ENCODE measurements around the gene ATG7. TPM values are rescaled to one million over a fixed set of nuclear protein-coding genes. Genes with fewer than 3 reads are reported as not detected.

ATG7 gene
- polyA plus RNA-seq, 2 donors, result 5.8 to 13.1 TPM

DNA sequence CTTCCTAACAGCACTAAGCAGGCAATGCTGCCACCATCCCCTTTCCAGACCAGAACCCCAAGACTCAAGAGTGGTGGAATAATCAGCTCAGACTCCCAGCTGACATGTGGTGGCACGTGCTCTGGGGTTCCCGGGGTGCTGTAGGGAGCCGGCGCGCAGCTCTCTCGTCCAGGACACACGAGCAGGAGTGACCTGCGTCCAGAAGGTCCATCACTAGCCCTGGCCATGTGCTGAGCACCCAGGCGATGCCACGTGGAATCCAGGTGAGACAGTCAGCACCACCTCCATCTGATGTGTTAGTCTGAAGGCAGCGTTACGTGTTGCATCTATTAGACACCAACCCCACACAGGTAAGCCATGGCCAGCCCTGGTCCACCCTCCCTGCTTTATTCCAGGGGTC, 293.3 kb downstream of the ATG7 start:
- peaks cover 5 to 29% of the 10 kb centered on the region in 2 donors for H3K36me3 ChIP-seq (ENCODE audit: control insufficient read depth in 2 of 2, insufficient read depth in 2 of 2, low read length in 1 of 2)
- no peaks in the 10 kb centered on the region for H3K27me3 ChIP-seq (ENCODE audit: control insufficient read depth in 1 of 2, insufficient read depth in 2 of 2, low read length in 2 of 2)
- H3K27ac ChIP-seq (ENCODE audit: low read depth in 2 of 2, low read length in 1 of 2), result no peak overlapping the region
- no peak overlapping the region for H3K4me3 ChIP-seq (ENCODE audit: low read depth in 1 of 2, low read length in 2 of 2)
- peaks cover 5 to 40% of the 10 kb centered on the region in 2 donors for H3K4me1 ChIP-seq (ENCODE audit: control insufficient read depth in 2 of 2, insufficient read depth in 2 of 2, low read length in 1 of 2)
- 91% methylated on average over 12 of the region's 12 CpGs for WGBS, 2 donors
- H3K9me3 ChIP-seq (ENCODE audit: control insufficient read depth in 2 of 2, insufficient read depth in 1 of 2, low read depth in 1 of 2, low read length in 1 of 2), result no peaks in the 10 kb centered on the region

DNA sequence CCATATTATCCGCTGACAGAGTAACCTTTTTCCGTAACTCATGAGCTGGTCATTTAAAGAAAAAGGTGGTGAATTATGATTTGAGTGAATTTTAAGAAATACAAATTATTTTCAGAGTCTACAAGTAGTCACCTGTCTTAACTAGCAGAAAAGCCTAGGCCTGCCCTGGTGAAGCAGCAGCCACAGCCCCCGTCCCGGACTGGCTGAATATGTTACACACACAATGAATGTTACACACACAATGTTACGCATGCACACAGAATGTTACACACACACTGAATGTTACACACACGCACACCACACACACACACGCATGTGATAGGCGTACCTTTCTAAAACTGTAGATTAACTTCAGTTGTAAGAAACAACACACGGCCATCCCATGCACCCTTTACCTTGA, 293.7 kb downstream of the ATG7 start:
- WGBS, 2 donors, result 86 to 94% methylated on average over 9 of the region's 9 CpGs
- peaks cover 5 to 29% of the 10 kb centered on the region in 2 donors for H3K36me3 ChIP-seq (ENCODE audit: control insufficient read depth in 2 of 2, insufficient read depth in 2 of 2, low read length in 1 of 2)
- no peak overlapping the region for H3K27ac ChIP-seq (ENCODE audit: low read depth in 2 of 2, low read length in 1 of 2)
- peaks cover 5 to 40% of the 10 kb centered on the region in 2 donors for H3K4me1 ChIP-seq (ENCODE audit: control insufficient read depth in 2 of 2, insufficient read depth in 2 of 2, low read length in 1 of 2)
- H3K27me3 ChIP-seq (ENCODE audit: control insufficient read depth in 1 of 2, insufficient read depth in 2 of 2, low read length in 2 of 2), result no peaks in the 10 kb centered on the region
- no peaks in the 10 kb centered on the region for H3K9me3 ChIP-seq (ENCODE audit: control insufficient read depth in 2 of 2, insufficient read depth in 1 of 2, low read depth in 1 of 2, low read length in 1 of 2)
- H3K4me3 ChIP-seq (ENCODE audit: low read depth in 1 of 2, low read length in 2 of 2), result no peak overlapping the region

DNA sequence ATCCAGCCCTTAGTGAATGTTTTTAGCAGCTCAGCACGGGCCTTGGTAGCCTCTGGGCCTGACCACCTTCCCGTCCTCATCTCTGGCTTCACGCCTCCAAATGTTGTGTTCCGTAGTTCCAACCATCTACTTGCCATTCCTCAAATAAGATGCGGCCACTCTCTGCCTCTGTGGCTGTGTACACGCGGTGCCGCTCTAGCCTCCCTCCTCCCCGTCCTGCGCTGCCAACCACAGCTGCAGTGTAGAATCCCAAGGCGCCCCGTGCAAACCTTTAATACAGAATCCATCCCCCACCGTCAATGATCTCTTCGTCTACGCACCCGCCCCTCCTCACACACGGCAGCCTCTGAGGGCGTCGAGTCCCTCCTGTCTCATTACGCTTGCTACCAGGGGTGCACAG, 294.3 kb downstream of the ATG7 start:
- Histone ChIP-seq H3K27me3 (ENCODE audit: control insufficient read depth in 1 of 2, insufficient read depth in 2 of 2, low read length in 2 of 2) (no peaks in the 10 kb centered on the region), H3K36me3 (ENCODE audit: control insufficient read depth in 2 of 2, insufficient read depth in 2 of 2, low read length in 1 of 2) (peaks cover 5 to 29% of the 10 kb centered on the region in 2 donors), H3K4me3 (ENCODE audit: low read depth in 1 of 2, low read length in 2 of 2) (no peak overlapping the region), H3K4me1 (ENCODE audit: control insufficient read depth in 2 of 2, insufficient read depth in 2 of 2, low read length in 1 of 2) (peaks cover 5 to 37% of the 10 kb centered on the region in 2 donors), H3K9me3 (ENCODE audit: control insufficient read depth in 2 of 2, insufficient read depth in 1 of 2, low read depth in 1 of 2, low read length in 1 of 2) (no peaks in the 10 kb centered on the region), H3K27ac (ENCODE audit: low read depth in 2 of 2, low read length in 1 of 2) (no peak overlapping the region)
- 96 to 97% methylated on average over 20 of the region's 20 CpGs for WGBS, 2 donors

DNA sequence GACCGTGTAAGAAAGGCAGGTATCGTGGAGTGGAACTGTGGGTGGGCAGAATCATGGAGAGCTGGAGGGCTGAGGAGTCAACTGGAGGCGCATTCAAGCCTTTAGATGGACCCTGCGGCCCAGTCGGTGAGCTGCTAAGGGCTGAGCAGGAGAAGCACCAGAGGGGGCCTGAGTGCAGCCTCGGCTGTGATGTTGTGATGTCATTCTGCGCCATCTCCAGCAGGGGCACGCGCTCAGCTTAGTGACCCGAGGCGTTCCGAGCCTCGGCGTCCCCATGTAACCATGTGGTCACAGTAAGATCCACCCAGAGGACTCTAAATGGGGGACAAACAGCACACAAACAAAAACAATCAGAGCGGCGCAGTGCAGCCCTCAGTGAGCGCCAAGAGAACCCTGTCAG, 294.7 kb downstream of the ATG7 start:
- Histone ChIP-seq H3K27me3 (ENCODE audit: control insufficient read depth in 1 of 2, insufficient read depth in 2 of 2, low read length in 2 of 2) (no peaks in the 10 kb centered on the region), H3K4me3 (ENCODE audit: low read depth in 1 of 2, low read length in 2 of 2) (no peak overlapping the region), H3K27ac (ENCODE audit: low read depth in 2 of 2, low read length in 1 of 2) (peak overlapping the region in 1 of 2 donors; percentile 1), H3K36me3 (ENCODE audit: control insufficient read depth in 2 of 2, insufficient read depth in 2 of 2, low read length in 1 of 2) (peaks cover 5 to 29% of the 10 kb centered on the region in 2 donors), H3K4me1 (ENCODE audit: control insufficient read depth in 2 of 2, insufficient read depth in 2 of 2, low read length in 1 of 2) (peaks cover 5 to 36% of the 10 kb centered on the region in 2 donors), H3K9me3 (ENCODE audit: control insufficient read depth in 2 of 2, insufficient read depth in 1 of 2, low read depth in 1 of 2, low read length in 1 of 2) (no peaks in the 10 kb centered on the region)
- 91 to 92% methylated on average over 17 of the region's 17 CpGs for WGBS, 2 donors

DNA sequence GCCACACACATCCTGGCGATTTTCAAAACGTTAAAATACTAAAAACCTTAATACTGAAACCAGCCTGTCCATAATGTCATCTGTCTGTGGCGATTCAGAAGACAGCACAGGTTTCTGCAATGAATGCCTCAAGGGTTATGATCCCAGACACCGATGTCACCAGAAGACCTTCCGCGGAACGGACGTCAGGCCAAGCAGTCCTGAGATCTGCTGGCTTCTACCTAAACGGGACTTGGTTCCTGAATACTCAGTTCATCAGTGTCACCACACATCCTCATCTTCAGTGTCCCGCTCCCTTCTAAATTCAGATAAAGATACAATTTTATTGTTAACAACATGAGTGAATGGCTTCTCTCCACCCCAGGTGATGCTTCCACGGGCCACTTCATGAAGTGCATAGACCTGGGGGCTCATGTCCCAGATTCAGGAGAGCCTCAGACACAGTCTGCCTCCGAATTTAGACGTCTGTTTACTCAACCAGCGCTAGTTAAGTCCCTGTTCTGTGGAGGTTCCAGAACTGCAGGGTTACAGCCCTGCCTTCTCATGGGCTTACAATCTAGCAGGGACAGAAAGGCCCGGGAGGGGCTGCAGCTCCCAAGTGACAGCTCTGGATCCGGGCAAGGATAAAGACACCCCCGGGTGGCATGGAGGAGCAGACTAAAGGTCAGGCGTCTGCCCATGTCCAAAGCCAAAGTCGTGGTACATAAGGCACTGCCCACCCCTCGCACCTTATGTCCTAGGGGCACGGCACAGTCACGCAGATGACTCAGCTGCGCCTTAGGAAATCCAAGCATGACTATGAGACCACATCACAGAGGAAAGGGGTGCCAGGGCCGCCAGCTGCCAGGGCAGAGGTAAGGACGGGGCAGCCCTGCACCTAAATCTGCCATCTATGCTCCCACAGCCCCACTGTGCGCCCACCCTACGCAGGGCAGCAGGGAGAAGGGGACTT, 295.6 kb downstream of the ATG7 start:
- H3K27ac ChIP-seq (ENCODE audit: low read depth in 2 of 2, low read length in 1 of 2), result peak overlapping the region; percentile 84 to 89
- H3K9me3 ChIP-seq (ENCODE audit: control insufficient read depth in 2 of 2, insufficient read depth in 1 of 2, low read depth in 1 of 2, low read length in 1 of 2), result no peaks in the 10 kb centered on the region
- H3K4me3 ChIP-seq (ENCODE audit: low read depth in 1 of 2, low read length in 2 of 2), result peak overlapping the region in 1 of 2 donors; percentile 20
- H3K4me1 ChIP-seq (ENCODE audit: control insufficient read depth in 2 of 2, insufficient read depth in 2 of 2, low read length in 1 of 2), result peaks cover 5 to 30% of the 10 kb centered on the region in 2 donors
- peaks cover 5 to 28% of the 10 kb centered on the region in 2 donors for H3K36me3 ChIP-seq (ENCODE audit: control insufficient read depth in 2 of 2, insufficient read depth in 2 of 2, low read length in 1 of 2)
- H3K27me3 ChIP-seq (ENCODE audit: control insufficient read depth in 1 of 2, insufficient read depth in 2 of 2, low read length in 2 of 2), result no peaks in the 10 kb centered on the region
- 68 to 79% methylated on average over 27 of the region's 27 CpGs for WGBS, 2 donors

DNA sequence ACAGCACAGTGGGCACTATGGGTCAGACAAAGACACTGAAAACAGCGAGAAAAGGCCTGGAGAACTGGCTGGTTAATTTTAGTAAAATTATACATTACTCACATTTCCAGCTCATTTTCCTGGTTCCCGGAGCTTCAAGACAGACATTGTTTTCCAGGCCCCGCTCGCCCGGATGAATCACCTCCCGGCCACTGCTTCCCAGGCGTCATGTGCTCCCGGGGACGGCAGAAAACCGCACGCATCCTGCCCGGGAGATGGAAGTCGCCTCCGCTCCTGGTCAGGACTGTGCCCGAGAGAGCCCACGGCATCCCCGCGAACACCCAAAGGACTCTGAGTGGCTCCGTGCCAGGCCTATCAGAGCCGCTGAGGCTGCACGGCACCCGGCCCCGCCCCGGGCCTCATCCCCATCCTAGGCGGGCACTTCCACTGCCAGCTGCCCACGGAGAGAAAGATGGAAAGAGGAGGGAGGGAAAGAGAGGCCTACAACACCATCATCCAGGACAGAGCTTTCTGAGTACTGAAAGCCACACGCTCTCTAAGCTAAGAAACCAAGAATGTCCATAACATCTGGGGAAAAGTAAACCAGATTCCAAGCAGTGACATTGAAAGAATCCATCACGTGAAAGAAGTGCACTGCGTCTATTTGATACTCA, 296.4 kb downstream of the ATG7 start:
- H3K36me3 ChIP-seq (ENCODE audit: control insufficient read depth in 2 of 2, insufficient read depth in 2 of 2, low read length in 1 of 2), result peaks cover 0 to 23% of the 10 kb centered on the region in 2 donors
- peaks cover 5 to 30% of the 10 kb centered on the region in 2 donors for H3K4me1 ChIP-seq (ENCODE audit: control insufficient read depth in 2 of 2, insufficient read depth in 2 of 2, low read length in 1 of 2)

DNA sequence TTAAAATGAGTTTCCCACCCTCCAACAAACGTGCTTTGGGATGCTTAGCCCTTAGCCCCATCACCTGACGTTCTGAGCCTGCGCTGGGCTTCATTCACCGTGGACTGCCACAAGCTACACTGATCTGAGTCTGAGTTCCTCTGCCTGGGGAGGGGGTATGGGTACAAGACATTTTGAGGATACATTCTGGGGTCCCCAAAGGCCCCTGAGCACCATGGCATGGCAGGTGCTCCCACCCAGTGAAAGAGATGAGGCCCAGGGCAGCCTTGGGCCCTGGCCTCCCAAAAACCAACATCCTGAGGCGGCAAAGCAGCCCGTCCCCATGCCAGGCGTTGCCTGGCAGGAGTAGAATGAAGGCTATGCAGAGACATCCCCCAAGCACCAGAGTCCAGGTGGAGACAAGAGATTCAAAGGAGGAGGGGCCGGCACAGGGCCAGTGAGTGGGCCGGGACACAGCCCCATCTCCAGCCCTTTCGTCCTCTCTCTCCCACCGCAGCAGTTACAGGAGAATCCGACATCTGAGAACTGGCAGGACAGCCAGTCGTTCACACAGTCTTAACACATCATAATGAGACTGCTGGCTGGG, 297.1 kb downstream of the ATG7 start:
- Histone ChIP-seq H3K4me3 (ENCODE audit: low read depth in 1 of 2, low read length in 2 of 2) (no peak overlapping the region), H3K36me3 (ENCODE audit: control insufficient read depth in 2 of 2, insufficient read depth in 2 of 2, low read length in 1 of 2) (peaks cover 0 to 23% of the 10 kb centered on the region in 2 donors), H3K27ac (ENCODE audit: low read depth in 2 of 2, low read length in 1 of 2) (peak overlapping the region; percentile 66 to 89), H3K4me1 (ENCODE audit: control insufficient read depth in 2 of 2, insufficient read depth in 2 of 2, low read length in 1 of 2) (peaks cover 5 to 30% of the 10 kb centered on the region in 2 donors), H3K9me3 (ENCODE audit: control insufficient read depth in 2 of 2, insufficient read depth in 1 of 2, low read depth in 1 of 2, low read length in 1 of 2) (no peaks in the 10 kb centered on the region), H3K27me3 (ENCODE audit: control insufficient read depth in 1 of 2, insufficient read depth in 2 of 2, low read length in 2 of 2) (no peaks in the 10 kb centered on the region)
- WGBS, 2 donors, result 79 to 82% methylated on average over 13 of the region's 13 CpGs

More for the DNA sequence above, 296.4 kb downstream of the ATG7 start:
- no peaks in the 10 kb centered on the region for H3K9me3 ChIP-seq (ENCODE audit: control insufficient read depth in 2 of 2, insufficient read depth in 1 of 2, low read depth in 1 of 2, low read length in 1 of 2)
- no peaks in the 10 kb centered on the region for H3K27me3 ChIP-seq (ENCODE audit: control insufficient read depth in 1 of 2, insufficient read depth in 2 of 2, low read length in 2 of 2)
- H3K27ac ChIP-seq (ENCODE audit: low read depth in 2 of 2, low read length in 1 of 2), result peak overlapping the region; percentile 84 to 89
- WGBS, 2 donors, result 29 to 51% methylated on average over 29 of the region's 29 CpGs
- no peak overlapping the region for H3K4me3 ChIP-seq (ENCODE audit: low read depth in 1 of 2, low read length in 2 of 2)

DNA sequence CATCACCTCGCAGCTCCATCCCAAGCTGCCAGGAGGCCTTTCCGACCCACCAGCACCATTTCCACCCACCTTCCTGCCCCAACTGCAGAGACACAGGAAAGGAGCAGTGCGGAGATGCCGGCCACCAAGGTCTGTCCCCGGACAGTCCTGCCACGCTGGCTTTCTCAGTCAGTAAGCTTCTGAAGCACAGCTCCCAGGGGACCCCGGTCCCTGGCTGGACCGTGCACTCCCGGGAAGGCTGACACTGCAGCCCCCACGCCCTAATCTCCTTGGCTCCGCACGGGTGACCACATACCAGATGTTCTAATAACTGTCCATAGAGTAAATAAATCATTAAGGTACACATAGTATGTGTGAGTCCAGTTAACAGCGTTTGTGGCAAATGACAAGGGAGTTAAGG, 298.1 kb downstream of the ATG7 start:
- WGBS, 2 donors, result 64 to 75% methylated on average over 13 of the region's 13 CpGs
- H3K27ac ChIP-seq (ENCODE audit: low read depth in 2 of 2, low read length in 1 of 2), result peak overlapping the region; percentile 22 to 52
- peaks cover 0 to 19% of the 10 kb centered on the region in 2 donors for H3K36me3 ChIP-seq (ENCODE audit: control insufficient read depth in 2 of 2, insufficient read depth in 2 of 2, low read length in 1 of 2)
- no peak overlapping the region for H3K4me3 ChIP-seq (ENCODE audit: low read depth in 1 of 2, low read length in 2 of 2)
- H3K4me1 ChIP-seq (ENCODE audit: control insufficient read depth in 2 of 2, insufficient read depth in 2 of 2, low read length in 1 of 2), result peaks cover 2 to 22% of the 10 kb centered on the region in 2 donors
- H3K9me3 ChIP-seq (ENCODE audit: control insufficient read depth in 2 of 2, insufficient read depth in 1 of 2, low read depth in 1 of 2, low read length in 1 of 2), result no peaks in the 10 kb centered on the region
- H3K27me3 ChIP-seq (ENCODE audit: control insufficient read depth in 1 of 2, insufficient read depth in 2 of 2, low read length in 2 of 2), result no peaks in the 10 kb centered on the region

DNA sequence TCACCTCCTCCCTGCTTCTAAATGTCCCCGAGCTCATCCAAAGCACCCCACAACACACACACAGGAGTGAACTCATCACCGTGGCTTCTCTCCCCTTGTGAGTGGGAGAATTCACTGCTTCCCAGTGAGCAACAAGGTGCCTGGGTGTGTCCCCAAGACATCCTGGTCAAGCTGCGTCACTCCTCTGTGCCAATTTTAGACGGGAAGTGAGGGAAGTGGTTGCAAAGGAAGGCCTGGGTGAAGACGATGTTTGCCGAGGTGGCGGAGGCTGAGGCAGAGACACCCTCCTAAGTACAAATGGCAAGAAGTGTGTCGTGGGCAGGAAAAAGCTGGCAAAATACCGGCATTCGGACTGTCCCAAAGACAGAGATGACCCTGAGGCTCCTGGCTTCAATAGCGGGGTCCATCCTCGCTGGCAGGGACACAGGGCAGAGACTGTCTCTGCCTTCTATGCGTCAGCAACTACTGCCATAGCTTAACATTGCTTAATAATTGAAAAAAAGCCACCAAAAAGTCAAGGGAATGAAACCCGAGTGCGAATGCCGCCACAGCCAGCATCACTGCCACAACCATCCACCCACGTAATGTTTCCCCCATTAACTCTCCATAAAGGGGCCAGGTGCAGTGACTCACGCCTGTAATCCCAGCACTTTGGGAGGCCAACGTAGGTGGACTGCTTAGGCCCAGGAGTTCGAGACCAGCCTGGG, 298.7 kb downstream of the ATG7 start:
- H3K27ac ChIP-seq (ENCODE audit: low read depth in 2 of 2, low read length in 1 of 2), result peak overlapping the region; percentile 1 to 22
- no peaks in the 10 kb centered on the region for H3K27me3 ChIP-seq (ENCODE audit: control insufficient read depth in 1 of 2, insufficient read depth in 2 of 2, low read length in 2 of 2)
- peaks cover 0 to 16% of the 10 kb centered on the region in 2 donors for H3K36me3 ChIP-seq (ENCODE audit: control insufficient read depth in 2 of 2, insufficient read depth in 2 of 2, low read length in 1 of 2)
- H3K4me1 ChIP-seq (ENCODE audit: control insufficient read depth in 2 of 2, insufficient read depth in 2 of 2, low read length in 1 of 2), result peaks cover 2 to 18% of the 10 kb centered on the region in 2 donors
- no peaks in the 10 kb centered on the region for H3K9me3 ChIP-seq (ENCODE audit: control insufficient read depth in 2 of 2, insufficient read depth in 1 of 2, low read depth in 1 of 2, low read length in 1 of 2)
- H3K4me3 ChIP-seq (ENCODE audit: low read depth in 1 of 2, low read length in 2 of 2), result no peak overlapping the region
- WGBS, 2 donors, result 77 to 83% methylated on average over 20 of the region's 20 CpGs
